HFFc6 (cell line): ENCODE data around the gene NDE1. TPM values are rescaled to one million over a fixed set of nuclear protein-coding genes. Genes with fewer than 3 reads are reported as not detected.
"Not testable (repeated sequence)": the region's sequence is repeated elsewhere in the genome, so short reads cannot be mapped to it uniquely, and the experiment has no call there.

Experiments used
- DNase-seq: peaks from one replicate; pipeline ENCODE4 v3.0.0-alpha.2; 2018
- H3K27ac Mint-ChIP-seq: 2 replicates; pipeline ENCODE4 v1.8.0; 2020; ENCODE audit warnings: mild to moderate bottlenecking, mixed read lengths
- H3K27me3 Mint-ChIP-seq: 2 replicates; pipeline ENCODE4 v1.8.0; 2021; ENCODE audit warnings: mild to moderate bottlenecking, moderate library complexity, mixed read lengths; ENCODE audit not compliant: insufficient read depth
- H3K36me3 Mint-ChIP-seq: 2 replicates; pipeline ENCODE4 v1.8.0; 2021; ENCODE audit warnings: low read depth, mixed read lengths
- H3K4me1 Mint-ChIP-seq: 2 replicates; pipeline ENCODE4 v1.8.0; 2020; ENCODE audit warnings: low read depth, mixed read lengths
- H3K4me3 Mint-ChIP-seq: 2 replicates; pipeline ENCODE4 v1.8.0; 2020; ENCODE audit warnings: mild to moderate bottlenecking, moderate library complexity, mixed read lengths
- H3K9me3 Mint-ChIP-seq: 2 replicates; pipeline ENCODE4 v1.8.0; 2020; ENCODE audit warnings: mild to moderate bottlenecking, mixed read lengths
- CTCF ChIP-seq: fragments of 200-600 bp; sonication (generic); IDR thresholded peaks from 2 replicates; pipeline ENCODE4 v1.5.0; 2021; ENCODE audit warnings: antibody characterized with exemption, mild to moderate bottlenecking
- total RNA-seq, 6 experiments: library from RNA; stranded (reverse); fragmentation: NEBNext Ultra II Directional; extraction: Animal tissue kit (Norgen Biotek cat#: 25700); gene quantifications; 2 replicates in 1 of 6; 3 replicates in 5 of 6; pipeline ENCODE4 v1.2.3, GENCODE V29; 2021

Gene NDE1
- total RNA-seq, 6 experiments from 2014 or later: 40.6 to 61.0 (median 58.2) TPM

DNA sequence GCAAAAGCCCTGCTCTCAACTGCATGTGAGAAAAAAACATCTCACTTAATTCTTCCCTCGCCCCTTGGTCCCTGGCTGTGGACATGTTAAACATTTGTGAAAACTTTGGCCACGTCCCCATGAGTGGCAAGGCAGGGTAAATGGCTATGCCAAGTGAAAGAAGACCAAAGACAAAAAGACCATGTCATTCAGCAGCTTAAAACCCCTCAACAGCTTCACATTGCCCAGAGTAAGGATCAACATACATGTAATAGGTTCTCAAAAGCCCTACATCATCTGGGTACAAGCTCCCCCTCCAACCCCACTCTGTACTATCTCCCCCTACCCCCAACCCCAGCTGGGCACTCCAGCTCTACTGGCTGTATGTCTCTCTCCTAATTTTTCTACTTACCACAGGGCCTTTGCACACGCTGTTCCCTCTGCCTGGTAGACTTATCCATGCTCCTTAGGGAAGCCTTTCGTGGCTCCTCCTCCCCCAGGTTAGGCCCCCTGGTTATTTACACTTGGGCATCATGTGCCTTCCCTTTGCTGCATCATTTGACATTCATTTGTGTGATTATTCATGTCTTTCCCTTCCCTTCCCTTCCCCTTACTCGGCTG, 75.7 kb downstream of the NDE1 start:
- no peak overlapping the region for H3K27ac Mint-ChIP-seq
- H3K9me3 Mint-ChIP-seq: no peaks in the 10 kb centered on the region
- H3K4me3 Mint-ChIP-seq: no peak overlapping the region
- H3K4me1 Mint-ChIP-seq: no peaks in the 10 kb centered on the region
- no peak for TF ChIP-seq CTCF
- no peak for DNase-seq
- no peaks in the 10 kb centered on the region; the same call in 1 of the 2 replicates for H3K27me3 Mint-ChIP-seq
- H3K36me3 Mint-ChIP-seq: peaks cover 21% of the 10 kb centered on the region

GRCh38 chr16:15726715-15727114, 76.7 kb downstream of the NDE1 start:
- Mint-ChIP-seq H3K27ac (no peak overlapping the region), H3K4me1 (no peaks in the 10 kb centered on the region), H3K4me3 (no peak overlapping the region), H3K9me3 (no peaks in the 10 kb centered on the region), H3K36me3 (peaks cover 21% of the 10 kb centered on the region), H3K27me3 (no peaks in the 10 kb centered on the region; the same call in 1 of the 2 replicates)
- no peak for TF ChIP-seq CTCF
- DNase-seq: no peak

- peaks cover 21% of the 10 kb centered on the region for H3K36me3 Mint-ChIP-seq
- H3K27ac Mint-ChIP-seq, DNase-seq, H3K9me3 Mint-ChIP-seq, H3K27me3 Mint-ChIP-seq, H3K4me1 Mint-ChIP-seq, H3K4me3 Mint-ChIP-seq: not testable (repeated sequence)
These were observed 77.7 kb downstream of the NDE1 start for GRCh38 chr16:15727697-15728096.

- Mint-ChIP-seq H3K4me3 (no peak overlapping the region), H3K9me3 (no peaks in the 10 kb centered on the region), H3K27me3 (peaks cover 5% of the 10 kb centered on the region; the same call in 1 of the 2 replicates), H3K4me1 (peaks cover 14% of the 10 kb centered on the region), H3K36me3 (peaks cover 19% of the 10 kb centered on the region), H3K27ac (no peak overlapping the region)
- no peak for TF ChIP-seq CTCF
- no peak for DNase-seq
These were observed 79.1 kb downstream of the NDE1 start for GRCh38 chr16:15729152-15729551.

DNA sequence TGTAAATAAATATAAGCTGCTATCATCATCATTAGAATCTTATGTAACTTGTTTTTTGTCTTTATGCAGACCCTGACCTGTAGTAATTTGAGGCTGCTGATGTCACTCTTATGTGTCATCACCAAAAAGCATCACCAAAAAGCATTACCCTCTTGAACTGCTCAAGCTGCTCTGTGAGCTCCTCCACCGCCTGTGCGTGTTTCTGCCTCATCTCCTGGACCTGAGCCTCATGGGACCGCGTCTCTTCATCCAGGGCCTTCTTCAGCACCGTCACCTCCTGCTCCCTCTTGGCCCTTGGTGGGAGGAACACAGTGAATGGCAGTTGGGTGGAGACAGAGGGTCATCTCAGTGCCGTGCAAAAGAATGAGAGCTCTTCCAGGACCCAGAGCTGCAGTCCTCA, 82.4 kb downstream of the NDE1 start:
- Mint-ChIP-seq H3K4me1 (peaks cover 20% of the 10 kb centered on the region), H3K27me3 (peaks cover 16% of the 10 kb centered on the region), H3K27ac (no peak overlapping the region; the same call in 1 of the 2 replicates), H3K4me3 (no peak overlapping the region), H3K36me3 (no peaks in the 10 kb centered on the region), H3K9me3 (no peaks in the 10 kb centered on the region)
- no peak for DNase-seq
- no peak for TF ChIP-seq CTCF

GRCh38 chr16:15735610-15736009, 85.6 kb downstream of the NDE1 start:
- Mint-ChIP-seq H3K27me3 (peaks cover 23% of the 10 kb centered on the region), H3K36me3 (peaks cover 1% of the 10 kb centered on the region; the same call in 1 of the 2 replicates), H3K4me3 (no peak overlapping the region), H3K4me1 (peaks cover 20% of the 10 kb centered on the region), H3K27ac (no peak overlapping the region), H3K9me3 (peaks cover 2% of the 10 kb centered on the region; the same call in 1 of the 2 replicates)
- no peak for TF ChIP-seq CTCF
- no peak for DNase-seq
